ENCODE data around the gene EHBP1.

DNA sequence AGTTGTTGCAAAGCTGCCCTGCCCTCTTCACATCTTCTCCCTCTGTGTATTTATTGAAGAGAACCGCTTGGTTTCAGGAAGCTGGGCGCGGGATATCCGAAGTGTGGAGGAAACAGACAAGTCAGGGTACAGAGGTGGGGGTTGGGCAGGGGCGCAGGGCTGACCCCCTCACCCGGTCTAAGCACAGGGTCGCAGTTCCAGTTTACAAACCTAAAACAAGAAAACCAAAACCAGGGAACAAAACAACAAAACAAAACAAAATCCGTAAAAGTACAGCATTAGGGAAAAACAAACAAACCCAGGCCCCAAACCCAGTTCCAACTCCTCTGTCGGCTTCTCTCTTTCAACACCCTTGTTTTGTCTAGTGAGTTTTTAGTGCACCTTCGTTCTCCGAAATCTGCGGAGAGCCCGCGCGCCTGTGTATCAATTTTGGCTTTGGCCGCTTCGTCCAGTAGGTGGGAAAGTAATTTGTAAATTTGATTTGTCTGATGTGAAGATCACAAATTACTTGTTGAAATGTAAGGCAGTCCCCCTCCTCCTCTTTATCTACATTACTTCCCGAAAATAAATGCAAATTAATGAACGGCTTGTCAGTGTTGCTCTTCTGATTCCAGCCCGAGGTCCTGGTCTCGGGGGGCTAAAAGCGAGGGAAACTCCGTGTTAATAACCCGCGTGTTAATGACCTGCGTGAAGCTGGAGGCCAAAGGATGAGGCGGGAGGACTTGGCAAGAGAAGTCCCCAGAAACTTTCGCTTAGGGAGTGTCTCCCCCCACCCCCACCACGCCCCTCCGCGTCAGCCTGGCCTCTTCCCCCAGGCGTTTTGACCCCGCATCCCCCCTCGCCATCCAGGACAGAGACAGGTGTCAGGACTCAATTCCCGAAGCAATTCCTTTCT lies 352.0 kb downstream of the EHBP1 start:
- TF ChIP-seq POLR2A (IDR thresholded peaks at IDR 0.05), result no peak
- TF ChIP-seq, protein P1, sequence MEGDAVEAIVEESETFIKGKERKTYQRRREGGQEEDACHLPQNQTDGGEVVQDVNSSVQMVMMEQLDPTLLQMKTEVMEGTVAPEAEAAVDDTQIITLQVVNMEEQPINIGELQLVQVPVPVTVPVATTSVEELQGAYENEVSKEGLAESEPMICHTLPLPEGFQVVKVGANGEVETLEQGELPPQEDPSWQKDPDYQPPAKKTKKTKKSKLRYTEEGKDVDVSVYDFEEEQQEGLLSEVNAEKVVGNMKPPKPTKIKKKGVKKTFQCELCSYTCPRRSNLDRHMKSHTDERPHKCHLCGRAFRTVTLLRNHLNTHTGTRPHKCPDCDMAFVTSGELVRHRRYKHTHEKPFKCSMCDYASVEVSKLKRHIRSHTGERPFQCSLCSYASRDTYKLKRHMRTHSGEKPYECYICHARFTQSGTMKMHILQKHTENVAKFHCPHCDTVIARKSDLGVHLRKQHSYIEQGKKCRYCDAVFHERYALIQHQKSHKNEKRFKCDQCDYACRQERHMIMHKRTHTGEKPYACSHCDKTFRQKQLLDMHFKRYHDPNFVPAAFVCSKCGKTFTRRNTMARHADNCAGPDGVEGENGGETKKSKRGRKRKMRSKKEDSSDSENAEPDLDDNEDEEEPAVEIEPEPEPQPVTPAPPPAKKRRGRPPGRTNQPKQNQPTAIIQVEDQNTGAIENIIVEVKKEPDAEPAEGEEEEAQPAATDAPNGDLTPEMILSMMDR (IDR thresholded peaks at IDR 0.05), result no peak
